Upper lobe of left lung (tissue), 4 donors: Measurements from ENCODE around the gene CREB1.

ENCODE experiments used
- EP300 ChIP-seq, 4 donors: sonication (generic); formaldehyde crosslinking; IDR thresholded peaks; one replicate each; pipeline ENCODE4 v1.5.1; 2017; ENCODE audit warnings: antibody characterized with exemption in 4 of 4, control low read depth in 2 of 4
- POLR2A ChIP-seq, 4 donors: fragments of 450-650 bp; IDR thresholded peaks; one replicate each; pipeline ENCODE4 v1.5.1; 2016 to 2017; ENCODE audit warnings: antibody characterized with exemption in 4 of 4, mild to moderate bottlenecking in 2 of 4
- TF ChIP-seq, protein P1 (sequence below), 6 experiments: fragments of 450-650 bp in 4 of 6; fragments of 200-600 bp in 2 of 6; sonication (generic) in 2 of 6; IDR thresholded peaks; one replicate each; pipeline ENCODE4 v1.5.1; 2016 to 2019; ENCODE audit warnings: antibody characterized with exemption in 6 of 6

GRCh38 chr2:207532676-207533075 is 2.9 kb downstream of the CREB1 start:
- TF ChIP-seq, protein P1, sequence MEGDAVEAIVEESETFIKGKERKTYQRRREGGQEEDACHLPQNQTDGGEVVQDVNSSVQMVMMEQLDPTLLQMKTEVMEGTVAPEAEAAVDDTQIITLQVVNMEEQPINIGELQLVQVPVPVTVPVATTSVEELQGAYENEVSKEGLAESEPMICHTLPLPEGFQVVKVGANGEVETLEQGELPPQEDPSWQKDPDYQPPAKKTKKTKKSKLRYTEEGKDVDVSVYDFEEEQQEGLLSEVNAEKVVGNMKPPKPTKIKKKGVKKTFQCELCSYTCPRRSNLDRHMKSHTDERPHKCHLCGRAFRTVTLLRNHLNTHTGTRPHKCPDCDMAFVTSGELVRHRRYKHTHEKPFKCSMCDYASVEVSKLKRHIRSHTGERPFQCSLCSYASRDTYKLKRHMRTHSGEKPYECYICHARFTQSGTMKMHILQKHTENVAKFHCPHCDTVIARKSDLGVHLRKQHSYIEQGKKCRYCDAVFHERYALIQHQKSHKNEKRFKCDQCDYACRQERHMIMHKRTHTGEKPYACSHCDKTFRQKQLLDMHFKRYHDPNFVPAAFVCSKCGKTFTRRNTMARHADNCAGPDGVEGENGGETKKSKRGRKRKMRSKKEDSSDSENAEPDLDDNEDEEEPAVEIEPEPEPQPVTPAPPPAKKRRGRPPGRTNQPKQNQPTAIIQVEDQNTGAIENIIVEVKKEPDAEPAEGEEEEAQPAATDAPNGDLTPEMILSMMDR (IDR thresholded peaks at IDR 0.05) = no peak
- no peak for TF ChIP-seq POLR2A (IDR thresholded peaks at IDR 0.05)
- no peak for TF ChIP-seq EP300 (IDR thresholded peaks at IDR 0.05)
